Panc1 (cell line): ENCODE results near the gene ACACB.

Source experiments
- CTCF ChIP-seq: fragments of 450-650 bp; IDR thresholded peaks from 2 replicates; pipeline ENCODE4 v1.5.1; 2017; ENCODE audit warnings: mild to moderate bottlenecking
- POLR2AphosphoS5 ChIP-seq: IDR thresholded peaks from 2 replicates; pipeline ENCODE4 v1.6.1; 2012; ENCODE audit warnings: mild to moderate bottlenecking, low read depth, low read length, moderate library complexity

- TF ChIP-seq CTCF: no peak
- no peak for TF ChIP-seq POLR2AphosphoS5
These were observed 106.1 kb downstream of the ACACB start for GRCh38 chr12:109222496-109222895.
